Activated CD8-positive, alpha-beta memory T cell treated with anti-CD3 and anti-CD28 coated beads, Interleukin-2, amount 50 U/mL, for 1 hour (primary cell): ENCODE data around the gene ASB1.

Source experiments
- DNase-seq: peaks from one replicate; pipeline ENCODE4 v3.0.0-alpha.2; 2020; ENCODE audit errors: extremely low read depth

Gene ASB1

GRCh38 chr2:238495422-238495821, 68.7 kb downstream of the ASB1 start:
- no peak for DNase-seq

- no peak for DNase-seq
Measured at GRCh38 chr2:238496756-238497609, 70.3 kb downstream of the ASB1 start.

GRCh38 chr2:238497610-238498005, 70.9 kb downstream of the ASB1 start:
- DNase-seq: no peak

- DNase-seq: no peak
Measured at GRCh38 chr2:238498188-238498587, 71.5 kb downstream of the ASB1 start.

GRCh38 chr2:238498691-238499295, 72.1 kb downstream of the ASB1 start:
- no peak for DNase-seq

GRCh38 chr2:238499731-238500580, 73.2 kb downstream of the ASB1 start:
- DNase-seq: no peak

GRCh38 chr2:238501311-238501710, 74.6 kb downstream of the ASB1 start:
- DNase-seq: no peak
